ENCODE measurements around the gene NDUFAF8. TPM values are rescaled to one million over a fixed set of nuclear protein-coding genes. Genes with fewer than 3 reads are reported as not detected.

The NDUFAF8 gene
- total RNA-seq, 1 donor from 2014 or later, result 24.7 TPM

GRCh38 chr17:81200695-81201580, 38.2 kb upstream of the NDUFAF8 start:
- DNase-seq (ENCODE audit: low read depth), result peak; percentile 52

- no peak for DNase-seq (ENCODE audit: low read depth)
These were observed 36.8 kb upstream of the NDUFAF8 start for GRCh38 chr17:81202318-81202717.

GRCh38 chr17:81203136-81203535, 36.0 kb upstream of the NDUFAF8 start:
- DNase-seq (ENCODE audit: low read depth), result no peak

DNA sequence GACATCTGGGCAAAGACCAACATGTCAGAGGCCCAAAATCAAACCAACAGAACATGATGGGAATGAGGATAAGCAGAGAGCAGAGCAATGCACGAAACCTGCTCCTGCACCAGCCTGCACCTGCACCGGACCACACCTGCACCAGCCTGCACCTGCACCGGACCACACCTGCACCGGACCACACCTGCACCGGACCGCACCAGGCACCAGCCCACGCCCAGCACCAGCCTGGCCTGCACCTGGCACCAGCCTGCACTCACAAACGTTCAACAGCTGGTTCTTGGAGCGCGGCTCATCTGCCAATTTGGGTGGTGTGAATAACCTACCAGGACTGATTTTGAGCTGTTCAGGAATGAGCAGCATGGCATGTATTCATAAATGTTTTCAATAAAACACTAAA, 34.5 kb upstream of the NDUFAF8 start:
- no peak for DNase-seq (ENCODE audit: low read depth)

GRCh38 chr17:81206166-81206565, 33.0 kb upstream of the NDUFAF8 start:
- DNase-seq (ENCODE audit: low read depth), result no peak

DNA sequence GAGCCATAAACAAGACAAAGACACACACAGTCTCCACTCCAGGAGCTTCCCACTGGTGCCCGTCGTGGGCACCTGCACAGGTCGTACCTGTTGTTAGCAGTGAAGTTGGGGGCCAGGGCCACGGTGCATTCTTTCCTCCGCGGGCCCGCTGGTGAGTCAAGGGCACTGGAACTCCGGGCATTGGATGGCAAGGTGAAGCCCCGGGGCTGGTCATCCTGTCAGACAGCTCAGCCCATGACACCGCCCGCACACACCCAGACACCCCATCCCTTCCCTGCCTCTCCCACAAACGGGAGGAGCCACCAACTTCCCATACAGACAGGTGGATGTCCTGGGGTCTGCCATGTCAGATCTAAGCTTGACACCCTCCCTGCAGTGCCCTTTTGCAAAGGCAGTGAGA, 32.5 kb upstream of the NDUFAF8 start:
- DNase-seq (ENCODE audit: low read depth), result no peak

GRCh38 chr17:81207610-81208581, 31.2 kb upstream of the NDUFAF8 start:
- no peak for DNase-seq (ENCODE audit: low read depth)

- DNase-seq (ENCODE audit: low read depth), result no peak
These were observed 30.5 kb upstream of the NDUFAF8 start for GRCh38 chr17:81208651-81209050.

DNA sequence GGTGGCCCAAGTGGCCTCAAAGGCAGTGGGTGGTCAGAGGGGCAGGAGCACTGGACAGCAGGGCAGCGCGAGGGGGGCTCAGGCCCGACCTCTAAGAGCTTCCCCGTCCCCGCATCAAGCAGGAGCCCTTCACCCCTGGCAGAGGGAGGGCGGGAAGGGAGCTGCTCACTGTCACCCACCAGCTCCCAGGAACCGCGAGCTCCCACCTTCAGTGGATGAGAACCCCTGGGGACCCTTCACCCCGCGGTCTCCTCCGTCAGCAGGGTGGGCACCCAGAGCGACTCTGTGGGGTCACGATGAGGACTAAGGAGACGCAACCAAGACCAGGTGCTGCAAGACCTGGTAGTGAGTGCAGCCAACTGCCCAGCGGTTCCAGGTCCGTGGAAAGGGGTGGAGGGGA, 30.0 kb upstream of the NDUFAF8 start:
- no peak for DNase-seq (ENCODE audit: low read depth)

DNA sequence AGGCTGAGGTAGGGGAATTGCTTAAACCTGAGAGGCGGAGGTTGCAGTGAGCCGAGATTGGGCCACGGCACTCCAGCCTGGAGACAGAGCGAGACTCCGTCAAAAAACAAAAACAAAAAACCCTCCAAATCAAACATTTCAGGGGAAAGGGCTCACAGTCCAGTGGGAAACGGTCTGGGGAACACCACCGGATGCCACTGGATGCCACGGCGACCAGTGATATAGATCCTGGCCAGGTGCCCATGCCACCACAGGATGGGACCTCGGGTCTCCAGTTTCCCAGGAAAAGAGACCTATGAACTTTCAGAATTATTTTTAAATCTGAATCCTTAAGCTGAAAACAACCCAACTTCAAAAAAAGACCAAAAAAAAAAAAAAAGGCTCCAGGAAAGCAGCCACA, 28.7 kb upstream of the NDUFAF8 start:
- DNase-seq (ENCODE audit: low read depth), result no peak

- DNase-seq (ENCODE audit: low read depth), result no peak
These were observed 28.2 kb upstream of the NDUFAF8 start for GRCh38 chr17:81210868-81211267.

- DNase-seq (ENCODE audit: low read depth), result no peak
These were observed 26.8 kb upstream of the NDUFAF8 start for GRCh38 chr17:81212365-81212764.

DNA sequence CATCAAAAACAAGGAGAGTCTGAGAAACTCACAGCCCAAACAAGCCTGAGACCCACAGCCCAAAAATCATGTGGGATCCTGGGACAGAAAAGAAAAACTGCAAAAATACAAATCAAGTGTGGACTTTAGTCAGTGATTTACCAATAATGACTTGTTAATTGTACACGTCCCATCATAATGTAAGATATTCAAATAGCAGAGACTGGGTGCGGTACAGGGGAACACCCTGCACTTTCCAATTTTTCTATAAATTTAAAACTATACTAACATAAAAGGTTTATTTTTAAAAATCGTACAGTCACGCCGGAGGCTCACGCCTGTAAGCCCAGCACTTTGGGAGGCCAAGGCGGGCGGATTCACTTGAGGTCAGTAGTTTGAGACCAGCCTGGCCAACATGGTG, 25.1 kb upstream of the NDUFAF8 start:
- DNase-seq (ENCODE audit: low read depth), result no peak

DNA sequence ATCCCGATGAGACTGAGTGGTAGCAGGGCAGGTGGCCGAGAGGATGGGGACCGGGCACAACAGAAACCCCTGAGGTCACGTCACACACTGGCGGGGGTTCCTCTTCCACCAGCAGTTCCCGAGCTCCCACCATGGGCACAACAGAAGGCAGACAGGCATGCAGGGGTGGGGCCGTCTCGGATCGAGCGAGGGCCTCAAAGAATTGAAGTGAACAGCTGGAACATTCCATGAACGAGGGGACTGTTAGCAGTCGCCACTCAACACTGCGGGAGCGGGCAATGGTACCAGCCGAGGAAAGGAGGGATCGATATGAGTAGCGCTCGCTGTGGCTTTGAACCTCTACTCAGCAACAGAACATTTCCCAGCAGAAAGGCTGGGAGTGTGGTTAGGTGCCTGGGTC, 21.6 kb upstream of the NDUFAF8 start:
- DNase-seq (ENCODE audit: low read depth), result no peak

GRCh38 chr17:81218459-81218858, 20.7 kb upstream of the NDUFAF8 start:
- no peak for DNase-seq (ENCODE audit: low read depth)

DNA sequence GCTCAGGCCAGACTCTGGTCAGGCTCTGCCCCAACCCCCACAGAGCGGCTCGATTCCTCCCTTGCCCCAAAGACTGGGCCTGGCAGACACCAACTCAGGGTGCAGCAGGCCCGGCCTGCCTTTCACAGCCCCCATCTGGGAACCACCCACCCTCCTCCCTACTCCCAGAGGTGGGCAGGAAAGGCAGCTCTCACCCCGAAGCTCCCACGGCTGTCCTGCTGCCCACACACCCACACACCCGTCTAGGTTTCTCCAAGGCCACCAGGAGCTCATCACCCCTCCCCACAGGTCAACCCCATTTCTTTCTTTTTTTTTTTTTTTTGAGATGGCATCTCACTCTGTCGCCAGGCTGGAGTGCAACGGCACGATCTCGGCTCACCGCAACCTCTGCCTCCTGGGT, 20.1 kb upstream of the NDUFAF8 start:
- no peak for DNase-seq (ENCODE audit: low read depth)

GRCh38 chr17:81219476-81220180, 19.5 kb upstream of the NDUFAF8 start:
- no peak for DNase-seq (ENCODE audit: low read depth)

DNA sequence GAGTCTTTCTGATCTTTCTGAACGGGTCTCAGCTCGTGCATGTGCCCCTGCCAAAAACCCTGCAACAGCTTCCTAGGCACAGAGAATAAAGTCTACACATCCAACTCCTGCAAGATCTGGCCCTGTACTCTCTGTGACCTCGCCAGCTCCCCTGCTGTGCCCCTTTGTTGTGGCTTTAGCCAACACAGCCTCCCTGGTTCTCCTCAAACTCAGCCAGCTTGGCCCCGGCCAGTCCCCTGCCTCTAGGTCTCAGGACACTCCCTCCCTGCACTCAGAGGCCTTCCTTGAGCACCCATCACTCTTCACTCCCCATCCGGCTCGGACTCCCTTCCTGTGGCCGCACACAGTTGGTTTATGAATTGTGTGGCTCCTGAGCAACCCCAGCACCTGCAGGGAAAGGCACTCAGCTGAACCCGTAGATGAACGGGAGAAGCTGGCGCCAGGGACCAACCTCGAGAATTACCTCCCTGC, 17.7 kb upstream of the NDUFAF8 start:
- DNase-seq (ENCODE audit: low read depth), result no peak

DNA sequence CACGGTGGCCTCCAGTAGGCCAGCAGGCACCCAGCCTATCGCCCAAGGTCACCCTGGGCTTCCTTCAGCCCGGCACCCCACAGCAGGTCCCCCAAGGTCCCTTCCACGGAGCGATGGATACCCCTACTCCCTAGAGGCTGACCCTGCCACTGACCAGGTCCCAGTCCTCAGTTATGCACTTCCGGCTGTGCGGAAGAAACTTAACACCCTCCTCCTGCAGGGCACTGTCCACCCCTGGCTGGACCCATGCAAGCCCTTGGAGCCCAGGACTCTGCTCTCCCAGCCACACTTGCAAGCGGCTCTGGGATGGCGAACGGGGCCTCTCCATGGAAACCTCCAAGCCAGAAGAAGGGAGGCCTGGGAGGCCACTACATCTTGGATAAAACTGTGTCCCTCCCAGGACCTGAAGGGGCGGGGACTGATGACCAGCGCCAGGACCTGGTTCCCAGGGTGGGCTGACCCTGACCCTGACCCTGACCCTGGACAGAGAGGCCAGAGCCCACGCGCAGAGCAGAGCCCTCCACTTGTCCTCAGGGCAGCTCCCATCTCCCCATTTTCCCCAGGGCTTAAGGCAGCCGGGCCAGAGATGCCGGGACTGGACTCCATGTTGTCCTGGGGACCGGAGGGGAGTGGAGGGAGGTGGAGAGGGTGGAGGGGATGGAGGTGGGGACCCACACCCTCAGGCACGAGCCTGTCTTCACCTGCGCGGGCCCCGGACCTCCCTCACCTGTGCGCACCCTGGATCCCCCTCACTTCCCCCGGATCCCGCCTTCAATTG, 17.1 kb upstream of the NDUFAF8 start:
- DNase-seq (ENCODE audit: low read depth), result no peak

- DNase-seq (ENCODE audit: low read depth), result no peak
These were observed 16.6 kb upstream of the NDUFAF8 start for GRCh38 chr17:81222620-81222905.

All from renal cortical epithelial cell (primary cell).